ENCODE data around the gene CNTNAP4.

CNTNAP4 gene

GRCh38 chr16:76409706-76410105 is 132.5 kb downstream of the CNTNAP4 start:
- no peak for DNase-seq

DNA sequence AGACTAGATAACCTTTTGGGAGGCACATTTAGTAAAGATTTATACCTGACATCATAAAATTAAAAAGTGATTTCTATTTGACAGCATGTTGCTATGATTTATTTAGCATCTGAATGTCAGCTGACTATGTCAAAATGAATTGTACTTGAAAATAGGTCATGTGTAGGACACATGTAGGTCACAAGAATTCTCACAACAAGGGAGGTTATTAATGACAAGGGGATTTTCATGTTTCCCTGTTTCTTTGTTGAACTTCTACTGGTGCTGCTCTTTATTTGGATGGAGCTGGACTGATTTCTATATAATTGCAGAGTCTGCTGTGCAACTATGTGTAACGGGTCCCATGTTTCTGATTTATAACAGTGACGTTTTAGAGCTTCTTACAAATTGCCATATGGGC is 144.4 kb downstream of the CNTNAP4 start:
- no peak for DNase-seq

DNA sequence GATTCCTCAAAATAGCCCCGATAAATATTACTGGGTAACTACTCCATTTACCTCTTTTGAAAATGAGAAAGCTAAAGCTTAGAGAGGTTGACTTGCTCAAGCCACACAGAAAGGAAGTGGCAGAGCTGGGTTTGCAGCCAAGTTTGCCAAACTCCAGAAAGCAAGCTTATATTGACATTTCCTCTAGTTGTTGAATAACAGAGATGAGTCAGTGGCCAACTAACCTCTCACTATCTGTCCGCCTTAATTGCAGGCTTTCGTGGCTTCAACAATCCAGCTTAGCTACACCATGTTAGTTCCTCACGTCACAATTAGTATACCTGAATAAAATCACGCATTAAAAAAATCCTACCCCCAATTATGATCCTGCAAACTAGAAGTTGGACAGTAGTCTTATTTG is 151.7 kb downstream of the CNTNAP4 start:
- no peak for DNase-seq

GRCh38 chr16:76441391-76441790 is 164.2 kb downstream of the CNTNAP4 start:
- DNase-seq = no peak

GRCh38 chr16:76441876-76442275 is 164.7 kb downstream of the CNTNAP4 start:
- DNase-seq = no peak

DNA sequence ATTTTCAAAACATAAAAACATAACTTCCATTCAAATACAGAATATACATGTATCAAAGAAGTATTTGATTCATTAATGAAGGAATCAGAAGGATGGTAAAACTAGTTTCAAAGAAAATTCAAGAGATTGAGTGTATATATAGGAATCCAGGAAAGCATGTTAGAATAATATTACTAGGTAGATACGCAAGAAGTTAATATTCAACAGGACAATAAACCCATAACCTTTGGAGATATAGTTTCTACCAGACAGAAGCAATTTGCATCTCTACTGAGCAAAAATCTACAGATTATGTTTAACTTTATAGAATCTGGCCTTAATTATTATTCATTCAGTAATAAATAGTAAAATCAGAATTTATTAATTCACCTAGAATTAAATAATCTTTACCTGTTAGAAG is 166.8 kb downstream of the CNTNAP4 start:
- DNase-seq = no peak

DNA sequence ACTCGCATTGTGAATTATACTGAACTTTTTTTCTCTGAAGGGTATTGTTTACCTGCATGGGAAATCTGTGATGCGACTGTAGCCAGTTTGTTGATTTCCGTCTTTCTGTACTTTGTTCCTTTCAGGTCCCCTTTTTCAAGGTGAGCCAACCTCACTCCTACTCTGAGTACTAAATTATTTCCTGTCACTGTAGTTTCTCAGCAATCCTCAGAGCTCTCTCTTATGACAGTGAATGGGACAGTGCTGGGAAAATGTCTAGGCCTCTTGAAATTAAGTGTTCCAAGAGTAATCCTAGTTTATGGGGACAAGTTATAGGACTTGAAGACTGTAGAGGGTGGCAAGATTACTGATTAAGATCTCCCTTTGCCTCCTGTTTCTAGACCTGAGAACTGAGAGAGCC is 167.6 kb downstream of the CNTNAP4 start:
- DNase-seq = no peak

DNA sequence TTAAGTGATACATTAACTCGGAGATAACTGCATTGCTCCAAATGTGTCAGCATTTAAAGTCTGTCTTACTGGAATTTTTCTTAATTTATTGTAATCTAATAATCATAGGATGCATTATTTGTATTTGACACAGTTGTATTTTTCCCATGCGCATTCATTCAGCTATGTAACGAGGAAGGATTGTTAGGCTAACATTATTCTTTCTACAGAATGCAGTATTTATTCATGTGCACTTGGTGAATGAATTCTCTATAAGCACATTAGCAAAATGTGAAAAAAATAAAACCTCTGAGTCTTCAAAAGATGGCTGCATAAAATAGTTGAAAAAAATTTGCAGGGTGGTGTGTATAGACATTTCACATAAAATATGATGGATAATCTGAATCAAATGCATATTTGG is 168.6 kb downstream of the CNTNAP4 start:
- DNase-seq = no peak

- DNase-seq = no peak
Observed at GRCh38 chr16:76446251-76446650, 169.1 kb downstream of the CNTNAP4 start.

DNA sequence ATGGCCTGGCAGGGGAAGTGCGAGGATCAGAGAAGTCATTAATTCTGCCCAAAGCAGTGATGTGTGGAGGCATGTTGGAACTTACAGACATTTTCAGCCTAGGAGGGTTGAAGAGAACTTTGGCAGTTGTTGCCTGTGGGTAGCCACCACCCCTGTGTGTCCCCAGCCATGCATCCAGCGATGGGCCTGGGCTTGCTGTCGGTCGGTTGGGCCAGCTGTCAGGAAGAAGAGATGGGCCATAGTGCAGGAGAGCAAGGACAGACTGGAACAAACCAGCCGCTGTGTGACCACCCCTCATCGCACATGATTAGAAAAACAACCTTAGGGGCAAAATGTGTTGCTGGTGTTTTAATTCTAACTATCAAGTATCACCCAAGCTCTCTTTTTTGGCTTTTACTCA is 173.7 kb downstream of the CNTNAP4 start:
- no peak for DNase-seq

DNA sequence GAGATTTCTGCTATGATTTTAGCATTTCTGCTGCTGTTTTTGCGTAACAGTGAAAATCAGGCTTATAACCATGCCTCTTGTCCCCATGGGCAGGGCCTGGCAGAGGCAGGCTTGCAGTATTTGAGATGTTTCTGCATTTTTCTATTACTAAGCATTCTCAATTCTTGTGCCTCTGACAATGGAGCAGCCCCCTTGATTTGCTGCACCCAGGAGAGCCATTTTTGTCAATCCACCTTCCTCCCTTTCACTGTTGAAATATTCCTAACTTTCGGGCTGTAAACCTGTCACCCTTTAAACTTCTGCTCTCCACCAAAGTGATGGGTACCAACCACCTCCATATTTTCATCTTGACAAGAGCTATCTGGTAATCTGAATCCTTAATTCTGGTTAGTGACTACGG is 178.1 kb downstream of the CNTNAP4 start:
- DNase-seq = no peak

- no peak for DNase-seq
Observed at GRCh38 chr16:76456016-76456415, 178.8 kb downstream of the CNTNAP4 start.

DNA sequence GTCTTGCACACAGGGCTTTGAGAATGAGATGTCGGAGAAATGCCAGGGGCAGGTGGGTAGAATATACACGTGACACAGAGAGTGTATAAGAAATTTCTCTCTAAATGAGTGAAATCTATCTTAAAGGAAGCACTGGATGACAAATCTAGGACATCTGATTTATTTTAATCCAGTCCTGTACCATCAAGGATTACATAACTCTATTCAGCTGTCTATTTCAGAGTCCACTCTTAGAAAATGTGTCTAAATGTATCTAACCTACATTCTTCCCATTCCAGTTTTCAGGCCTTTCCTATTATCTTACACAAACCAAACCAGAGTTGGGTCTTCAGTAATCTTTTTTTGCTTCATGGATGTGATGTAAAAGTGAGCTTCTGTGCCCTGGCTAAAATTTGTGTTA is 181.9 kb downstream of the CNTNAP4 start:
- DNase-seq = no peak

DNA sequence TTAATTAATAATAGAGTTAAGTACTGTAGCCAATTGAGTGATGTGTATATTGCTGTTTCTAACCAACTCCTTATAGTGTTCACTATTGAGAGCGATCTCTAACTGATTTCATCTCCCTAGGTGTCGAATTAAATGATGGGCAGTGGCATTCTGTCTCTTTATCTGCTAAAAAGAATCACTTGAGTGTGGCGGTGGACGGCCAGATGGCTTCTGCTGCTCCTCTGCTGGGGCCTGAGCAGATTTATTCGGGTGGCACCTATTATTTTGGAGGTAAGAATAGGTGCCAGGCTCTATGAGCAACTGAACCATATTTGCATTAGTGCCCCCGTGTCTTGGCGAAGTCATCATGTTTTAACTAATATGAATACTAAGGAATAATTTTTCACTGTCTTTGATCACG is 184.6 kb downstream of the CNTNAP4 start:
- no peak for DNase-seq

DNA sequence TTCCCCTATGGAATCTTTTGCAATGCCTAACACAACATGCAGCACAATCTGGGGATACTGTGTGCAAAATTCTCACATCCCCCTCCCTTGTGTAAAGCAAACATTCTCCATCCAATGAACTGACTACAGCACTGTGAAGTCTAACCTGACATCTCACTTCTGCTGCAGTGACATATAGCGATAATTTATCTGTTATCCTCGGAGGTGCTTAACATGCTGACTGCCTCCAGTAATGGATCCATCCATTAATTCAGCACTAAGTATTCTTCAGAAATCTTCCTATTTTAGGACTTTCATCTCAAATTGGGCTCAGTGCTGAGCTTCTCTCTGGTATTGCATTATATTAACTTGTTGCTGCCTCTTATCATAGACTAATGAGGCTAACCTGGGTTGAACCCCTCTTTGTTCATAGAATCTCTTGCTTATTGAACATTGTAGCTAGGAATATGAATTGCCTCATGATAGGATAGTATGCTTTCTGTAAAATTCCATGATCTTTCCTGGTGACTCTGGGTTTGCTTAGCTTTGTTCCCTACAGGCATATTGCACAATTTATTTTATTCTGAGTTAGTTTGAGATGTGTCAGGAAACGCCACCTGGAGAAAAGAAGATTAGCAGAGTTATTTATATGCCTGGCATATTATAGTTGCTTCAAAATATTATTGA is 187.9 kb downstream of the CNTNAP4 start:
- no peak for DNase-seq

DNA sequence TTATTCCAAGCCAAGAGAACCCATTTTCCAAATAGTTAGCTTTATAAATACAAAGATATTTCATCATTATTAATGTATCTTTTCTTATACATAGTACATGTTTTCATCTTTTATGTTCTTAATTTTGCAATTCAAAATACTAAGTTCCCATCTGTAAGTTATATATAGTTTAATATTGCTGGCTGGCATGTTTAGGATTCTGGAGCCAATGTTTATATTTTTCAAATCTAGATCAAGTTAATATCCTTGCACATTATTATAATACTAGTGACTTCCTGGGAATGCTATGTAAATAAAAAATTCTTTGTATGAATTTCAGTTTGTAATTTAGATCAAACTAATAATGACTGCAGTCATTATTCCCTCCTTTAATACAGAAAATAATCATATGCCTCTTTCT is 189.7 kb downstream of the CNTNAP4 start:
- DNase-seq = no peak

GRCh38 chr16:76474048-76474447 is 196.8 kb downstream of the CNTNAP4 start:
- no peak for DNase-seq

DNA sequence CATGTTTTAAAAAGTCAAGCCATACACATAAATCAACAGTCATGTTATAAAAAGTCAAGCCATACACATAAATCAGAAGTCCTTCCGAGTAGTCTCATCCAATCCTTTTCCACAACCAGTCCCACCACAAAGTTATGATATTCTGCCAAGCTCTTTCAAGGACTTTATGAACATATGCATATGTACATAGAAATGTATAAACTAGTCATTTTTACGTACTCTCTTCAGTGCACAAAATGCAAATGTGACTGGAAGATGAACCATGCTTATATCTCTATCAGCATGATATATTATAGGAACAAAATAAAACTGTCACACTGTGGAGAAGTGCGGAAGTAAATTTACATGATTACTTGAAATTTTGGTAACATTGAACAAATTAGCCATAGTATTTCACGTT is 200.9 kb downstream of the CNTNAP4 start:
- no peak for DNase-seq

GRCh38 chr16:76483307-76483909 is 206.2 kb downstream of the CNTNAP4 start:
- no peak for DNase-seq

DNA sequence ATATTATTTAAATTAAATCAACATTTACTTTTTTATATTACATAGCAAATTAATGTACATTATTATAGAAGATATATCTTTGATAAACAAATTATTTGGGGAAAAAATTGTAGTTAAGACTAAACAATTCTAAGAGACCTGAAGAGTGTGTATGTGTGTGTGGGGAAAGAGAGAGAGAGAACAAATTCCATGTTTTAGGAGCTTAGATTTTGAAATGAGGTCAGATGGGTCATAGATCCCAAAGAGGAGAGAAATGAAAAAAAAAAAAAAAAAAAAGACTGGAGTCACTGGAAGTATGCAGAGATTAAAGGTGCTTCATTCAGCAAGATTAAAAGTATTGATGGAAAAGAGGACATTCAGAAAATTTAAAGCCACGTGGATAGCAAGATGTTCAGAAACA is 206.8 kb downstream of the CNTNAP4 start:
- no peak for DNase-seq

- no peak for DNase-seq
Observed at GRCh38 chr16:76486740-76487139, 209.5 kb downstream of the CNTNAP4 start.

GRCh38 chr16:76487411-76488064 is 210.3 kb downstream of the CNTNAP4 start:
- DNase-seq = no peak

DNA sequence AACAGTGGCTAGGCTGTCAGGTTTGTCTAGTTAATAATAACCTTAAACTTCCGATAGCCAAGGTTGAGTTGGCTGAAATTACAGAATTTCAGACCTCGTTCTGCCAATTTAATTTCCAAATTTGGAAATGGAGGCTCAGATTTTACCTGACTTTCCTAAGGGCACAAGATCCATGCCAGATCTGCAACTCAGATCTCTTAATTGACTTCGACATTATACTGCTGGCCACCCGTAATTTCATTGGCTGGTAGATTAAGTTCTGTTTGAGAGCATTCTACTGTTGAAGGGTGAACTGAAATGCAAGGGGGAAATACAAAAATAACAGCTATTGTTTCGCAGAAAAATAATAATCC is 210.8 kb downstream of the CNTNAP4 start:
- no peak for DNase-seq

- DNase-seq = no peak
Observed at GRCh38 chr16:76490036-76490639, 212.9 kb downstream of the CNTNAP4 start.
